ENCODE data around the gene NT5DC3.

Gene NT5DC3

GRCh38 chr12:103742349-103742932, 98.6 kb downstream of the NT5DC3 start:
- DNase-seq = peak; percentile 95

GRCh38 chr12:103737881-103738280, 103.2 kb downstream of the NT5DC3 start:
- no peak for DNase-seq

GRCh38 chr12:103736572-103736971, 104.5 kb downstream of the NT5DC3 start:
- no peak for DNase-seq

GRCh38 chr12:103735291-103735690, 105.7 kb downstream of the NT5DC3 start:
- no peak for DNase-seq

- DNase-seq = no peak
Observed at GRCh38 chr12:103734863-103735262, 106.2 kb downstream of the NT5DC3 start.

GRCh38 chr12:103731539-103731938, 109.5 kb downstream of the NT5DC3 start:
- no peak for DNase-seq

GRCh38 chr12:103729499-103729898, 111.5 kb downstream of the NT5DC3 start:
- DNase-seq = no peak

GRCh38 chr12:103728323-103728722, 112.7 kb downstream of the NT5DC3 start:
- DNase-seq = no peak

GRCh38 chr12:103727638-103728037, 113.4 kb downstream of the NT5DC3 start:
- DNase-seq = no peak

GRCh38 chr12:103725398-103725797, 115.6 kb downstream of the NT5DC3 start:
- no peak for DNase-seq
